ENCODE data around the gene NR0B2. TPM values are rescaled to one million over a fixed set of nuclear protein-coding genes. Genes with fewer than 3 reads are reported as not detected.

NR0B2 gene
- total and polyA plus RNA-seq, 2 of the 13 experiments (the other 11 are each of a cell fraction or from before 2014, with no cell fraction given): 72.5 to 133 TPM

DNA sequence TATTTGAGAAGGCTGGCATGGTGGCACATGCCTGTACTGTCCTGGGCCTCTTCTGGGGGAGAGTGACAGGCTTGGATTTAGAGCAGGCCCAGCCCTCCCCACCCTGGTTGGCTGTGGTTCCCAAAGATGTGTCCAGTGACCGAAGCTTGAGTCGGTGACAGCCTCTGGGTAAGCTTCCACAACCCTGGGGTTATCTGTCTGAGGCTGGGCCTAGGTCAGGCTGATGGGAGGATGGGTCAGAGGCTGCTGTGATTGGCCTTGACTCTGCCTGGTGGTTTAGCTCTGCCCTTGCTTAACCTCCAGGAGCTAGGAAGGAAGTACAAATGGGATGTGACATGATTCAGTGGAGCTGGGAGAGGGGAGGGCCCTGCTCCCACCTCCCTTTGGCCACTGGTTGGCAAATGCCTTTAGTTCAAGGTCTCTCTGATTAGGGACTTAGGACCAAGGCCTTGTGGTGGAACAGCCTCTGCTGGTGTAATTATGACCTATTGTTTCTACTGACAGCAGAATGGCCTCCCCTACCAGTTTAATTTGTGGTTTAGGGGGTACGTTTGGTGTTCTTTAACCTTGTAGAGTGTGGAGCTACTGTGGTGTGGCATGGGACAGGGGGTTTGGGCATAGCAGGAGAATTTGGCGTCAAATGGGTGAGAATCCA, 24.4 kb upstream of the NR0B2 start (continued):
- TF ChIP-seq, protein P1, sequence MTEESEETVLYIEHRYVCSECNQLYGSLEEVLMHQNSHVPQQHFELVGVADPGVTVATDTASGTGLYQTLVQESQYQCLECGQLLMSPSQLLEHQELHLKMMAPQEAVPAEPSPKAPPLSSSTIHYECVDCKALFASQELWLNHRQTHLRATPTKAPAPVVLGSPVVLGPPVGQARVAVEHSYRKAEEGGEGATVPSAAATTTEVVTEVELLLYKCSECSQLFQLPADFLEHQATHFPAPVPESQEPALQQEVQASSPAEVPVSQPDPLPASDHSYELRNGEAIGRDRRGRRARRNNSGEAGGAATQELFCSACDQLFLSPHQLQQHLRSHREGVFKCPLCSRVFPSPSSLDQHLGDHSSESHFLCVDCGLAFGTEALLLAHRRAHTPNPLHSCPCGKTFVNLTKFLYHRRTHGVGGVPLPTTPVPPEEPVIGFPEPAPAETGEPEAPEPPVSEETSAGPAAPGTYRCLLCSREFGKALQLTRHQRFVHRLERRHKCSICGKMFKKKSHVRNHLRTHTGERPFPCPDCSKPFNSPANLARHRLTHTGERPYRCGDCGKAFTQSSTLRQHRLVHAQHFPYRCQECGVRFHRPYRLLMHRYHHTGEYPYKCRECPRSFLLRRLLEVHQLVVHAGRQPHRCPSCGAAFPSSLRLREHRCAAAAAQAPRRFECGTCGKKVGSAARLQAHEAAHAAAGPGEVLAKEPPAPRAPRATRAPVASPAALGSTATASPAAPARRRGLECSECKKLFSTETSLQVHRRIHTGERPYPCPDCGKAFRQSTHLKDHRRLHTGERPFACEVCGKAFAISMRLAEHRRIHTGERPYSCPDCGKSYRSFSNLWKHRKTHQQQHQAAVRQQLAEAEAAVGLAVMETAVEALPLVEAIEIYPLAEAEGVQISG (CRISPR knock-in tag; IDR thresholded peaks at IDR 0.05): peak; percentile 80
- TF ChIP-seq, protein P2, sequence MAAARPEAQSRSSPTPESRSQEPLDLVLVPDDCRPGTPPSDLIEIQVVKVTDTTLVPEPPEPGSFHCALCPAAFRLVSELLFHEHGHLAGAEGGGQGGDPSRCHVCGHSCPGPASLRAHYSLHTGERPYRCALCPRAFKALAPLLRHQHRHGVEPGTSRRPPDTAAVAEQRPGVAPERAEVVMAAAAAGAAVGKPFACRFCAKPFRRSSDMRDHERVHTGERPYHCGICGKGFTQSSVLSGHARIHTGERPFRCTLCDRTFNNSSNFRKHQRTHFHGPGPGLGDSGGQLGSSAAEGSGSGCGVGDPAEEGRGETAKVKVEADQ (CRISPR knock-in tag; IDR thresholded peaks at IDR 0.05; ENCODE audit: borderline replicate concordance): peak; percentile 66; the same call in 1 of the 2 replicates
- no peak for TF ChIP-seq ZNF207 (IDR thresholded peaks at IDR 0.05; ENCODE audit: borderline replicate concordance)
- peak; percentile 98 for TF ChIP-seq SKI (IDR thresholded peaks at IDR 0.05; ENCODE audit: partially characterized antibody)
- TF ChIP-seq, protein P3, sequence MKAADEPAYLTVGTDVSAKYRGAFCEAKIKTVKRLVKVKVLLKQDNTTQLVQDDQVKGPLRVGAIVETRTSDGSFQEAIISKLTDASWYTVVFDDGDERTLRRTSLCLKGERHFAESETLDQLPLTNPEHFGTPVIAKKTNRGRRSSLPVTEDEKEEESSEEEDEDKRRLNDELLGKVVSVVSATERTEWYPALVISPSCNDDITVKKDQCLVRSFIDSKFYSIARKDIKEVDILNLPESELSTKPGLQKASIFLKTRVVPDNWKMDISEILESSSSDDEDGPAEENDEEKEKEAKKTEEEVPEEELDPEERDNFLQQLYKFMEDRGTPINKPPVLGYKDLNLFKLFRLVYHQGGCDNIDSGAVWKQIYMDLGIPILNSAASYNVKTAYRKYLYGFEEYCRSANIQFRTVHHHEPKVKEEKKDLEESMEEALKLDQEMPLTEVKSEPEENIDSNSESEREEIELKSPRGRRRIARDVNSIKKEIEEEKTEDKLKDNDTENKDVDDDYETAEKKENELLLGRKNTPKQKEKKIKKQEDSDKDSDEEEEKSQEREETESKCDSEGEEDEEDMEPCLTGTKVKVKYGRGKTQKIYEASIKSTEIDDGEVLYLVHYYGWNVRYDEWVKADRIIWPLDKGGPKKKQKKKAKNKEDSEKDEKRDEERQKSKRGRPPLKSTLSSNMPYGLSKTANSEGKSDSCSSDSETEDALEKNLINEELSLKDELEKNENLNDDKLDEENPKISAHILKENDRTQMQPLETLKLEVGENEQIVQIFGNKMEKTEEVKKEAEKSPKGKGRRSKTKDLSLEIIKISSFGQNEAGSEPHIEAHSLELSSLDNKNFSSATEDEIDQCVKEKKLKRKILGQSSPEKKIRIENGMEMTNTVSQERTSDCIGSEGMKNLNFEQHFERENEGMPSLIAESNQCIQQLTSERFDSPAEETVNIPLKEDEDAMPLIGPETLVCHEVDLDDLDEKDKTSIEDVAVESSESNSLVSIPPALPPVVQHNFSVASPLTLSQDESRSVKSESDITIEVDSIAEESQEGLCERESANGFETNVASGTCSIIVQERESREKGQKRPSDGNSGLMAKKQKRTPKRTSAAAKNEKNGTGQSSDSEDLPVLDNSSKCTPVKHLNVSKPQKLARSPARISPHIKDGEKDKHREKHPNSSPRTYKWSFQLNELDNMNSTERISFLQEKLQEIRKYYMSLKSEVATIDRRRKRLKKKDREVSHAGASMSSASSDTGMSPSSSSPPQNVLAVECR (CRISPR knock-in tag; IDR thresholded peaks at IDR 0.05; ENCODE audit: borderline replicate concordance): peak; percentile 90; the same call in 1 of the 2 replicates
- TF ChIP-seq ZNF224 (CRISPR knock-in tag; IDR thresholded peaks at IDR 0.05): no peak
- TF ChIP-seq FOXA1 (IDR thresholded peaks at IDR 0.05): no peak
- no peak for TF ChIP-seq FOXA1 (CRISPR knock-in tag; IDR thresholded peaks at IDR 0.05)
- peak; percentile 95 for TF ChIP-seq PITX1 (CRISPR knock-in tag; IDR thresholded peaks at IDR 0.05)
- TF ChIP-seq HNRNPUL1 (IDR thresholded peaks at IDR 0.05; ENCODE audit: low read depth, low read length): no peak
- TF ChIP-seq ZNF772 (CRISPR knock-in tag; IDR thresholded peaks at IDR 0.05): no peak; the same call in none of the 2 replicates
- TF ChIP-seq, protein P4, sequence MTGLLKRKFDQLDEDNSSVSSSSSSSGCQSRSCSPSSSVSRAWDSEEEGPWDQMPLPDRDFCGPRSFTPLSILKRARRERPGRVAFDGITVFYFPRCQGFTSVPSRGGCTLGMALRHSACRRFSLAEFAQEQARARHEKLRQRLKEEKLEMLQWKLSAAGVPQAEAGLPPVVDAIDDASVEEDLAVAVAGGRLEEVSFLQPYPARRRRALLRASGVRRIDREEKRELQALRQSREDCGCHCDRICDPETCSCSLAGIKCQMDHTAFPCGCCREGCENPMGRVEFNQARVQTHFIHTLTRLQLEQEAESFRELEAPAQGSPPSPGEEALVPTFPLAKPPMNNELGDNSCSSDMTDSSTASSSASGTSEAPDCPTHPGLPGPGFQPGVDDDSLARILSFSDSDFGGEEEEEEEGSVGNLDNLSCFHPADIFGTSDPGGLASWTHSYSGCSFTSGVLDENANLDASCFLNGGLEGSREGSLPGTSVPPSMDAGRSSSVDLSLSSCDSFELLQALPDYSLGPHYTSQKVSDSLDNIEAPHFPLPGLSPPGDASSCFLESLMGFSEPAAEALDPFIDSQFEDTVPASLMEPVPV (CRISPR knock-in tag; IDR thresholded peaks at IDR 0.05): peak; percentile 87
- TF ChIP-seq, protein P5, sequence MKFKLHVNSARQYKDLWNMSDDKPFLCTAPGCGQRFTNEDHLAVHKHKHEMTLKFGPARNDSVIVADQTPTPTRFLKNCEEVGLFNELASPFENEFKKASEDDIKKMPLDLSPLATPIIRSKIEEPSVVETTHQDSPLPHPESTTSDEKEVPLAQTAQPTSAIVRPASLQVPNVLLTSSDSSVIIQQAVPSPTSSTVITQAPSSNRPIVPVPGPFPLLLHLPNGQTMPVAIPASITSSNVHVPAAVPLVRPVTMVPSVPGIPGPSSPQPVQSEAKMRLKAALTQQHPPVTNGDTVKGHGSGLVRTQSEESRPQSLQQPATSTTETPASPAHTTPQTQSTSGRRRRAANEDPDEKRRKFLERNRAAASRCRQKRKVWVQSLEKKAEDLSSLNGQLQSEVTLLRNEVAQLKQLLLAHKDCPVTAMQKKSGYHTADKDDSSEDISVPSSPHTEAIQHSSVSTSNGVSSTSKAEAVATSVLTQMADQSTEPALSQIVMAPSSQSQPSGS (CRISPR knock-in tag; IDR thresholded peaks at IDR 0.05): peak; percentile 83; the same call in 1 of the 2 replicates
- TF ChIP-seq, protein P6, sequence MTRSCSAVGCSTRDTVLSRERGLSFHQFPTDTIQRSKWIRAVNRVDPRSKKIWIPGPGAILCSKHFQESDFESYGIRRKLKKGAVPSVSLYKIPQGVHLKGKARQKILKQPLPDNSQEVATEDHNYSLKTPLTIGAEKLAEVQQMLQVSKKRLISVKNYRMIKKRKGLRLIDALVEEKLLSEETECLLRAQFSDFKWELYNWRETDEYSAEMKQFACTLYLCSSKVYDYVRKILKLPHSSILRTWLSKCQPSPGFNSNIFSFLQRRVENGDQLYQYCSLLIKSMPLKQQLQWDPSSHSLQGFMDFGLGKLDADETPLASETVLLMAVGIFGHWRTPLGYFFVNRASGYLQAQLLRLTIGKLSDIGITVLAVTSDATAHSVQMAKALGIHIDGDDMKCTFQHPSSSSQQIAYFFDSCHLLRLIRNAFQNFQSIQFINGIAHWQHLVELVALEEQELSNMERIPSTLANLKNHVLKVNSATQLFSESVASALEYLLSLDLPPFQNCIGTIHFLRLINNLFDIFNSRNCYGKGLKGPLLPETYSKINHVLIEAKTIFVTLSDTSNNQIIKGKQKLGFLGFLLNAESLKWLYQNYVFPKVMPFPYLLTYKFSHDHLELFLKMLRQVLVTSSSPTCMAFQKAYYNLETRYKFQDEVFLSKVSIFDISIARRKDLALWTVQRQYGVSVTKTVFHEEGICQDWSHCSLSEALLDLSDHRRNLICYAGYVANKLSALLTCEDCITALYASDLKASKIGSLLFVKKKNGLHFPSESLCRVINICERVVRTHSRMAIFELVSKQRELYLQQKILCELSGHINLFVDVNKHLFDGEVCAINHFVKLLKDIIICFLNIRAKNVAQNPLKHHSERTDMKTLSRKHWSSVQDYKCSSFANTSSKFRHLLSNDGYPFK (CRISPR knock-in tag; IDR thresholded peaks at IDR 0.05; ENCODE audit: borderline replicate concordance): peak; percentile 49; the same call in 1 of the 2 replicates

Data from HepG2 (cell line).